Measurements from ENCODE around the gene TUBA4A. TPM values are rescaled to one million over a fixed set of nuclear protein-coding genes. Genes with fewer than 3 reads are reported as not detected.

TUBA4A gene
- total RNA-seq, 1 experiment from 2014 or later, result 14.9 TPM

DNA sequence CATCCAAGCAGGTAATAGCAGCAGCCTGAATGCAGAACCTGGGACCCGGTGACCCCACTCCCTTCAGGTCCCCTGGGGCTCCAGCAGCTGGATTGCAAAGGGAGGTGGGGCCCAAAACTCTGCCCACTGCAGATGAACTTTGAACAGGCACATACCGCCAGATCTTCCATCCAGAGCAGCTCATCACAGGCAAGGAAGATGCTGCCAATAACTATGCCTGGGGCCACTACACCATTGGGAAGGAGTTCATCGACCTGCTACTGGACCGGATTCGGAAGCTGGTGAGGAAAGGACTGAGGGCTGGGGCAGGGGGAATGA lies 16.3 kb upstream of the TUBA4A start:
- ChIA-PET POLR2A (no interaction called here), CTCF (no interaction called here)
- H3K9me3 ChIP-seq, result no peaks in the 10 kb centered on the region
- H3K27me3 ChIP-seq (replicated peaks; ENCODE audit: control insufficient read depth, insufficient read depth, low read length), result no peaks in the 10 kb centered on the region
- H3K4me3 ChIP-seq (ENCODE audit: low read depth, low read length), result no peak overlapping the region
- DNase-seq, result no peak
- no TSS peak for BruUV-seq (replicated peaks)
- Mint-ChIP-seq H3K27ac (ENCODE audit: unreplicated experiment) (no peak overlapping the region), H3K36me3 (ENCODE audit: insufficient read depth, unreplicated experiment) (peaks cover 4% of the 10 kb centered on the region), H3K9me3 (ENCODE audit: unreplicated experiment) (no peaks in the 10 kb centered on the region), H3K27me3 (ENCODE audit: insufficient read depth, unreplicated experiment) (no peaks in the 10 kb centered on the region), H3K4me3 (ENCODE audit: unreplicated experiment) (no peak overlapping the region), H3K4me1 (ENCODE audit: low read depth, unreplicated experiment) (peaks cover 5% of the 10 kb centered on the region)
- no peaks in the 10 kb centered on the region for H3K36me3 ChIP-seq (ENCODE audit: control insufficient read depth, insufficient read depth, low read length)
- peaks cover 20% of the 10 kb centered on the region for H3K4me1 ChIP-seq
- TF ChIP-seq, protein P1, sequence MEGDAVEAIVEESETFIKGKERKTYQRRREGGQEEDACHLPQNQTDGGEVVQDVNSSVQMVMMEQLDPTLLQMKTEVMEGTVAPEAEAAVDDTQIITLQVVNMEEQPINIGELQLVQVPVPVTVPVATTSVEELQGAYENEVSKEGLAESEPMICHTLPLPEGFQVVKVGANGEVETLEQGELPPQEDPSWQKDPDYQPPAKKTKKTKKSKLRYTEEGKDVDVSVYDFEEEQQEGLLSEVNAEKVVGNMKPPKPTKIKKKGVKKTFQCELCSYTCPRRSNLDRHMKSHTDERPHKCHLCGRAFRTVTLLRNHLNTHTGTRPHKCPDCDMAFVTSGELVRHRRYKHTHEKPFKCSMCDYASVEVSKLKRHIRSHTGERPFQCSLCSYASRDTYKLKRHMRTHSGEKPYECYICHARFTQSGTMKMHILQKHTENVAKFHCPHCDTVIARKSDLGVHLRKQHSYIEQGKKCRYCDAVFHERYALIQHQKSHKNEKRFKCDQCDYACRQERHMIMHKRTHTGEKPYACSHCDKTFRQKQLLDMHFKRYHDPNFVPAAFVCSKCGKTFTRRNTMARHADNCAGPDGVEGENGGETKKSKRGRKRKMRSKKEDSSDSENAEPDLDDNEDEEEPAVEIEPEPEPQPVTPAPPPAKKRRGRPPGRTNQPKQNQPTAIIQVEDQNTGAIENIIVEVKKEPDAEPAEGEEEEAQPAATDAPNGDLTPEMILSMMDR (IDR thresholded peaks at IDR 0.05; ENCODE audit: insufficient read depth in 1 of 2, low read depth in 1 of 2, low read length in 1 of 2, severe bottlenecking in 1 of 2, unreplicated experiment in 1 of 2), result no peak
- intact Hi-C loops (cut with micrococcal nuclease; ENCODE audit: unreplicated experiment), result no loop called here

DNA sequence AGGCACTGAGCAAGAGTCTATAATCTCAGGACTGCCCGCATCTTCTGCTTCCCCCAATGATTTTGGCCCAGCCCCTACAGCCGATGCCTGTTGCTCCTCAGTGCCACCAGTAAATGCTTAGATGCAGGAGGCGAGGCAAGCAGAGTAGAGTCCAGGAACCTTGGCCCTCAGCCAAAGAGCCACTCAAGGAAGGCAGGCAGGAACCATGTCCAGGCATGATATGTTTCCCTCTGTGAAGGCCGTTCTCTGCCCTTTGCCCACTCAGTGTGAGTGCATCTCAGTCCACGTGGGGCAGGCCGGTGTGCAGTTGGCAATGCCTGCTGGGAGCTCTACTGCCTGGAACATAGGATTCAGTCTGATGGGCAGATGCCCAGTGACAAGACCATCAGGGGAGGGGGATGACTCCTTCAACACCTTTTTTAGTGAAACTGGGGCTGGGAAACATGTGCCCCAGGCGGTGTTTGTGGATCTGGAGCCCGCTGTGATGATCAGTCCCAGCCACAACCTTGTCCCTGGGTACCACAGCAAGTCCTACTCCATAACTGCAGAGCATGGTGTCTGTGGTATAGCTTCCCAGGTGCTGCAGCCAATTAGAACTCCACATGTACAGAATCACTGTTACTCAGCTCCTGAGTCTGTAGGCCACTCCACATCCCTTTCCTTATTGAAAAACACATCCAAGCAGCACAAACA lies 15.8 kb upstream of the TUBA4A start:
- TF ChIP-seq, protein P1 (IDR thresholded peaks at IDR 0.05; ENCODE audit: insufficient read depth in 1 of 2, low read depth in 1 of 2, low read length in 1 of 2, severe bottlenecking in 1 of 2, unreplicated experiment in 1 of 2), result no peak

DNA sequence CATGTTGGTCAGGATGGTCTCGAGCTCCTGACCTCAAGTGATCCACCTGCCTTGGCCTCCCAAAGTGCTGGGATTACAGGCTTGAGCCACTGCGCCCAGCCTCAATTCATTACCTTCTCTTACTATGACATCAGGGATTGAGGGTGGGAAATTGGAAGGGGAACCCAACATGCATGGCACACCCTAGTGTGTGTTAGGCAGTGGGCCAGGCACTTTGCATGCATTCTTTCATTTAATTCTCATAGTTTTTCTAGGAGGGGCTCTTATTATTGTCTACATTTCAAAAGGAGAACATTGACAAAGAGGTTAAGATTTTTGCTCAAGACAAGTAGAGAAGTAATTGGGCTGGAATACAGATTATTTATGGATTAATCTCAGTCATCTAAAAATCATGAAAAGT lies 14.6 kb upstream of the TUBA4A start:
- H3K9me3 Mint-ChIP-seq (ENCODE audit: unreplicated experiment), result no peaks in the 10 kb centered on the region
- peaks cover 7% of the 10 kb centered on the region for H3K4me1 ChIP-seq
- POLR2A ChIA-PET, result no interaction called here
- intact Hi-C loops (cut with micrococcal nuclease; ENCODE audit: unreplicated experiment), result no loop called here
- H3K4me1 Mint-ChIP-seq (ENCODE audit: low read depth, unreplicated experiment), result peaks cover 5% of the 10 kb centered on the region
- no peaks in the 10 kb centered on the region for H3K9me3 ChIP-seq
- H3K4me3 Mint-ChIP-seq (ENCODE audit: unreplicated experiment), result no peak overlapping the region
- H3K27me3 Mint-ChIP-seq (ENCODE audit: insufficient read depth, unreplicated experiment), result no peaks in the 10 kb centered on the region
- peaks cover 4% of the 10 kb centered on the region for H3K36me3 Mint-ChIP-seq (ENCODE audit: insufficient read depth, unreplicated experiment)
- BruUV-seq (replicated peaks), result no TSS peak
- CTCF ChIA-PET, result interaction anchor here (0.7 kb wide), 1 partner anchor 9 kb away, joined by 10 read pairs; no protein-coding TSS in a partner anchor
- no peak for DNase-seq
- H3K27ac Mint-ChIP-seq (ENCODE audit: unreplicated experiment), result no peak overlapping the region
- no peaks in the 10 kb centered on the region for H3K27me3 ChIP-seq (replicated peaks; ENCODE audit: control insufficient read depth, insufficient read depth, low read length)
- no peak overlapping the region for H3K4me3 ChIP-seq (ENCODE audit: low read depth, low read length)
- TF ChIP-seq, protein P1 (IDR thresholded peaks at IDR 0.05; ENCODE audit: insufficient read depth in 1 of 2, low read depth in 1 of 2, low read length in 1 of 2, severe bottlenecking in 1 of 2, unreplicated experiment in 1 of 2), result no peak
- H3K36me3 ChIP-seq (ENCODE audit: control insufficient read depth, insufficient read depth, low read length), result no peaks in the 10 kb centered on the region

More for the DNA sequence above, 15.8 kb upstream of the TUBA4A start:
- no TSS peak for BruUV-seq (replicated peaks)
- H3K27me3 ChIP-seq (replicated peaks; ENCODE audit: control insufficient read depth, insufficient read depth, low read length), result no peaks in the 10 kb centered on the region
- ChIA-PET POLR2A (no interaction called here), CTCF (no interaction called here)
- H3K27me3 Mint-ChIP-seq (ENCODE audit: insufficient read depth, unreplicated experiment), result no peaks in the 10 kb centered on the region
- peaks cover 5% of the 10 kb centered on the region for H3K4me1 Mint-ChIP-seq (ENCODE audit: low read depth, unreplicated experiment)
- no peaks in the 10 kb centered on the region for H3K36me3 ChIP-seq (ENCODE audit: control insufficient read depth, insufficient read depth, low read length)
- no peak for DNase-seq
- H3K4me3 ChIP-seq (ENCODE audit: low read depth, low read length), result no peak overlapping the region
- intact Hi-C loops (cut with micrococcal nuclease; ENCODE audit: unreplicated experiment), result no loop called here
- H3K36me3 Mint-ChIP-seq (ENCODE audit: insufficient read depth, unreplicated experiment), result peaks cover 4% of the 10 kb centered on the region
- H3K4me1 ChIP-seq, result peaks cover 15% of the 10 kb centered on the region
- H3K4me3 Mint-ChIP-seq (ENCODE audit: unreplicated experiment), result no peak overlapping the region
- no peak overlapping the region for H3K27ac Mint-ChIP-seq (ENCODE audit: unreplicated experiment)
- H3K9me3 Mint-ChIP-seq (ENCODE audit: unreplicated experiment), result no peaks in the 10 kb centered on the region
- H3K9me3 ChIP-seq, result no peaks in the 10 kb centered on the region
